Kasumi-1 (cell line): ENCODE data around the gene NVL.

Experiments used
- DNase-seq, 2 experiments: peaks; one replicate each; lab custom pipeline; 2025; lab: John Stamatoyannopoulos, UW

Gene NVL

GRCh38 chr1:224196813-224197600 lies 133.0 kb downstream of the NVL start:
- no peak for DNase-seq

GRCh38 chr1:224193319-224193966 lies 136.5 kb downstream of the NVL start:
- DNase-seq: no peak

GRCh38 chr1:224192082-224192788 lies 137.7 kb downstream of the NVL start:
- no peak for DNase-seq

- DNase-seq: no peak
Measured at GRCh38 chr1:224189561-224189960, 140.4 kb downstream of the NVL start.

GRCh38 chr1:224188286-224188685 lies 141.7 kb downstream of the NVL start:
- no peak for DNase-seq

- DNase-seq: no peak
Measured at GRCh38 chr1:224185208-224185607, 144.8 kb downstream of the NVL start.

- DNase-seq: peak; percentile 46 to 57
Measured at GRCh38 chr1:224183591-224184312, 146.2 kb downstream of the NVL start.

GRCh38 chr1:224182866-224183590 lies 146.9 kb downstream of the NVL start, which contains the start of gene DEGS1:
Gene DEGS1, plus strand, starts transcription at chr1:224183240. Its CDS starts 97 bp downstream, at chr1:224183337.
- peak; percentile 68 to 70 for DNase-seq

- DNase-seq: peak in 1 of 2 experiments; percentile 30
Measured at GRCh38 chr1:224182057-224182865, 147.7 kb downstream of the NVL start.

- no peak for DNase-seq
Measured at GRCh38 chr1:224181453-224181810, 148.5 kb downstream of the NVL start.

GRCh38 chr1:224180783-224181452 lies 149.1 kb downstream of the NVL start:
- DNase-seq: no peak

- no peak for DNase-seq
Measured at GRCh38 chr1:224178894-224179293, 151.1 kb downstream of the NVL start.

- DNase-seq: no peak
Measured at GRCh38 chr1:224177356-224177999, 152.5 kb downstream of the NVL start.
